OCI-LY1 (cell line): ENCODE results near the gene OLIG2.

Source experiments
- H2AFZ ChIP-seq: fragments of 200-600 bp; sonication (generic), shearing (Covaris generic); 2 replicates; pipeline ENCODE4 v1.6.0; 2014; ENCODE audit warnings: antibody characterized with exemption, mild to moderate bottlenecking, low read length
- H3F3A ChIP-seq: fragments of 200-600 bp; sonication (generic), shearing (Covaris generic); 2 replicates; pipeline ENCODE4 v1.6.0; 2014; ENCODE audit warnings: mild to moderate bottlenecking, antibody characterized with exemption, low read length, moderate library complexity; ENCODE audit not compliant: insufficient read depth
- H3K27ac ChIP-seq: fragments of 200-600 bp; sonication (generic); 2 replicates; pipeline ENCODE4 v1.5.1; 2014; ENCODE audit warnings: low read length, mixed run types, mild to moderate bottlenecking, low read depth; ENCODE audit not compliant: poor library complexity, severe bottlenecking
- H3K27me3 ChIP-seq: fragments of 200-600 bp; sonication (generic); 2 replicates; pipeline ENCODE4 v1.6.0; 2014; ENCODE audit warnings: antibody characterized with exemption, mild to moderate bottlenecking, low read length, moderate library complexity; ENCODE audit not compliant: insufficient read depth
- H3K36me3 ChIP-seq: fragments of 200-600 bp; sonication (generic); 2 replicates; pipeline ENCODE4 v1.6.1; 2014; ENCODE audit warnings: mild to moderate bottlenecking, antibody characterized with exemption, low read length, moderate library complexity, mixed read lengths; ENCODE audit not compliant: insufficient read depth
- H3K4me1 ChIP-seq: fragments of 200-600 bp; sonication (generic); 2 replicates; pipeline ENCODE4 v1.5.1; 2014; ENCODE audit warnings: mild to moderate bottlenecking, low read length, moderate library complexity; ENCODE audit not compliant: insufficient read depth, severe bottlenecking
- H3K4me2 ChIP-seq: fragments of 200-600 bp; sonication (generic), shearing (Covaris generic); 2 replicates; pipeline ENCODE4 v1.6.1; 2014; ENCODE audit warnings: low read length
- H3K4me3 ChIP-seq: fragments of 200-600 bp; sonication (generic); 2 replicates; pipeline ENCODE4 v1.5.1; 2014; ENCODE audit warnings: low read length, low read depth, mild to moderate bottlenecking, mixed read lengths; ENCODE audit not compliant: poor library complexity, severe bottlenecking
- H3K79me2 ChIP-seq: fragments of 200-600 bp; shearing (Covaris generic); 2 replicates; pipeline ENCODE4 v1.6.1; 2016; ENCODE audit warnings: mixed run types, low read length, mixed read lengths; ENCODE audit not compliant: insufficient read depth
- H3K9ac ChIP-seq: fragments of 200-600 bp; sonication (generic), shearing (Covaris generic); 2 replicates; pipeline ENCODE4 v1.6.1; 2014; ENCODE audit warnings: mild to moderate bottlenecking, low read length, mixed read lengths
- H3K9me2 ChIP-seq: fragments of 200-600 bp; sonication (generic), shearing (Covaris generic); 2 replicates; pipeline ENCODE4 v1.6.1; 2014; ENCODE audit warnings: low read depth, mild to moderate bottlenecking, low read length, mixed read lengths
- H3K9me3 ChIP-seq: fragments of 200-600 bp; shearing (Covaris generic); 2 replicates; pipeline ENCODE4 v1.6.1; 2014; ENCODE audit warnings: low read length, mixed read lengths
- H4K20me1 ChIP-seq: fragments of 200-600 bp; sonication (generic), shearing (Covaris generic); 2 replicates; pipeline ENCODE4 v1.6.0; 2016; ENCODE audit warnings: mild to moderate bottlenecking, low read length; ENCODE audit not compliant: insufficient read depth
- CTCF ChIP-seq: fragments of 200-600 bp; sonication (generic), shearing (Covaris generic); IDR thresholded peaks from 2 replicates; pipeline ENCODE4 v1.5.1; 2017; ENCODE audit warnings: mild to moderate bottlenecking, antibody characterized with exemption, low read length, moderate library complexity, mixed read lengths
- EZH2 ChIP-seq: fragments of 200-600 bp; sonication (generic), shearing (Covaris generic); IDR thresholded peaks from 2 replicates; pipeline ENCODE4 v1.8.0; 2017; ENCODE audit warnings: borderline replicate concordance, mixed run types, mild to moderate bottlenecking, antibody characterized with exemption, low read length, moderate library complexity, mixed read lengths

The OLIG2 gene

GRCh38 chr21:33040215-33040614, 14.5 kb downstream of the OLIG2 start:
- H4K20me1 ChIP-seq: no peaks in the 10 kb centered on the region
- H3K27ac ChIP-seq: no peak overlapping the region
- no peak overlapping the region for H3K9ac ChIP-seq
- no peaks in the 10 kb centered on the region for H3F3A ChIP-seq
- no peaks in the 10 kb centered on the region for H3K9me3 ChIP-seq
- H3K36me3 ChIP-seq: no peaks in the 10 kb centered on the region
- H3K79me2 ChIP-seq: no peaks in the 10 kb centered on the region
- H3K27me3 ChIP-seq: peaks cover 9% of the 10 kb centered on the region
- no peak for TF ChIP-seq CTCF
- TF ChIP-seq EZH2: no peak
- H2AFZ ChIP-seq: no peak overlapping the region
- no peak overlapping the region for H3K4me3 ChIP-seq
- no peaks in the 10 kb centered on the region for H3K4me1 ChIP-seq
- no peak overlapping the region for H3K4me2 ChIP-seq
- no peaks in the 10 kb centered on the region for H3K9me2 ChIP-seq

- H3K27me3 ChIP-seq: peaks cover 9% of the 10 kb centered on the region
- no peak overlapping the region for H3K4me2 ChIP-seq
- H3F3A ChIP-seq: no peaks in the 10 kb centered on the region
- H3K79me2 ChIP-seq: no peaks in the 10 kb centered on the region
- H3K4me3 ChIP-seq: no peak overlapping the region
- H2AFZ ChIP-seq: no peak overlapping the region
- TF ChIP-seq CTCF (no peak), EZH2 (no peak)
- no peaks in the 10 kb centered on the region for H4K20me1 ChIP-seq
- H3K36me3 ChIP-seq: no peaks in the 10 kb centered on the region
- no peaks in the 10 kb centered on the region for H3K9me2 ChIP-seq
- no peak overlapping the region for H3K9ac ChIP-seq
- H3K27ac ChIP-seq: no peak overlapping the region
- H3K9me3 ChIP-seq: no peaks in the 10 kb centered on the region
- H3K4me1 ChIP-seq: no peaks in the 10 kb centered on the region
Measured at GRCh38 chr21:33041981-33042380, 16.2 kb downstream of the OLIG2 start.

- Histone ChIP-seq H3F3A (no peaks in the 10 kb centered on the region), H3K36me3 (no peaks in the 10 kb centered on the region), H3K4me1 (no peaks in the 10 kb centered on the region), H3K27ac (no peak overlapping the region), H3K9me2 (no peaks in the 10 kb centered on the region), H2AFZ (no peak overlapping the region), H4K20me1 (no peaks in the 10 kb centered on the region), H3K9ac (no peak overlapping the region), H3K4me3 (no peak overlapping the region), H3K4me2 (no peak overlapping the region), H3K9me3 (no peaks in the 10 kb centered on the region), H3K27me3 (peaks cover 9% of the 10 kb centered on the region), H3K79me2 (no peaks in the 10 kb centered on the region)
- TF ChIP-seq CTCF: no peak
- TF ChIP-seq EZH2: no peak
Measured at GRCh38 chr21:33042812-33043211, 17.1 kb downstream of the OLIG2 start.
